Transverse colon (tissue), 3 donors: ENCODE measurements around the gene HAVCR2.

ENCODE experiments used
- POLR2A ChIP-seq: fragments of 450-650 bp; IDR thresholded peaks from one replicate; pipeline ENCODE4 v1.6.1; 2016; ENCODE audit warnings: antibody characterized with exemption, mild to moderate bottlenecking, moderate library complexity
- TF ChIP-seq, protein P1 (sequence below), 5 experiments: fragments of 200-600 bp in 3 of 5; fragments of 450-650 bp in 2 of 5; sonication (generic) in 3 of 5; IDR thresholded peaks; 1 replicate in 2 of 5; 2 replicates in 3 of 5; pipeline ENCODE4 v1.5.1; 2016 to 2017; ENCODE audit warnings: antibody characterized with exemption in 5 of 5, inconsistent platforms in 3 of 5, mild to moderate bottlenecking in 2 of 5, moderate library complexity in 1 of 5

DNA sequence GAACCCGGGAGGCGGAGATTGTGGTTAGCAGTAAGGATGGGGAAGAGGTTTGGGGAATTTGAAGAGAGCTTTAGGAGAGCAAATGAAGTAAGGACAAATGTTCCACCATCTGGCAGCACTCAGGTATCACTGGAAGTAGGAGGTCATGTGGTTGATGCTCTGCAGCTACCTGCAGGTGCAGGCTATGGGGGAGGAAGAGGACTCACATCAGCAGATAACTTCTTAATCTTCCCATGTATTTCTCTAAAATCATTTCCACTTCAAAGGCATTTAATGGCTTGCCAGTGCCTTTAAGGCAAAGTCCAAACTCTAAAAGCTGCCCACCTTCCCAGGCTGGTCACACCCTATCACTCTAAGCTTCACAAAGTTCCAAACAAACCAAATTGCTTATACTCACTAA lies 41.8 kb downstream of the HAVCR2 start:
- TF ChIP-seq POLR2A, result no peak
- TF ChIP-seq, protein P1, sequence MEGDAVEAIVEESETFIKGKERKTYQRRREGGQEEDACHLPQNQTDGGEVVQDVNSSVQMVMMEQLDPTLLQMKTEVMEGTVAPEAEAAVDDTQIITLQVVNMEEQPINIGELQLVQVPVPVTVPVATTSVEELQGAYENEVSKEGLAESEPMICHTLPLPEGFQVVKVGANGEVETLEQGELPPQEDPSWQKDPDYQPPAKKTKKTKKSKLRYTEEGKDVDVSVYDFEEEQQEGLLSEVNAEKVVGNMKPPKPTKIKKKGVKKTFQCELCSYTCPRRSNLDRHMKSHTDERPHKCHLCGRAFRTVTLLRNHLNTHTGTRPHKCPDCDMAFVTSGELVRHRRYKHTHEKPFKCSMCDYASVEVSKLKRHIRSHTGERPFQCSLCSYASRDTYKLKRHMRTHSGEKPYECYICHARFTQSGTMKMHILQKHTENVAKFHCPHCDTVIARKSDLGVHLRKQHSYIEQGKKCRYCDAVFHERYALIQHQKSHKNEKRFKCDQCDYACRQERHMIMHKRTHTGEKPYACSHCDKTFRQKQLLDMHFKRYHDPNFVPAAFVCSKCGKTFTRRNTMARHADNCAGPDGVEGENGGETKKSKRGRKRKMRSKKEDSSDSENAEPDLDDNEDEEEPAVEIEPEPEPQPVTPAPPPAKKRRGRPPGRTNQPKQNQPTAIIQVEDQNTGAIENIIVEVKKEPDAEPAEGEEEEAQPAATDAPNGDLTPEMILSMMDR (IDR thresholded peaks at IDR 0.05), result no peak
